H9 (cell line): ENCODE measurements around the gene ZG16. TPM values are rescaled to one million over a fixed set of nuclear protein-coding genes. Genes with fewer than 3 reads are reported as not detected.
"Not testable (repeated sequence)": the region's sequence is repeated elsewhere in the genome, so short reads cannot be mapped to it uniquely, and the experiment has no call there.

Experiments
- DNase-seq: peaks from one replicate; pipeline ENCODE4 v3.0.0-alpha.2; 2017
- H2AFZ ChIP-seq: one replicate; pipeline ENCODE4 v1.6.1; 2013; ENCODE audit warnings: mild to moderate bottlenecking, low read length, control low read depth, moderate library complexity
- H2AK5ac ChIP-seq: 2 replicates; pipeline ENCODE4 v1.6.1; 2013; ENCODE audit warnings: low read length, control low read depth, mixed read lengths; ENCODE audit not compliant: insufficient read length
- H2BK120ac ChIP-seq: one replicate; pipeline ENCODE4 v1.6.1; 2013; ENCODE audit warnings: low read depth, mild to moderate bottlenecking, low read length, control low read depth, inconsistent platforms; ENCODE audit not compliant: poor library complexity, severe bottlenecking
- H2BK12ac ChIP-seq: 2 replicates; pipeline ENCODE4 v1.6.1; 2013; ENCODE audit warnings: low read length, control low read depth, mixed read lengths, low read depth; ENCODE audit not compliant: insufficient read length
- H2BK15ac ChIP-seq: 2 replicates; pipeline ENCODE4 v1.6.1; 2013; ENCODE audit warnings: low read depth, low read length, control low read depth
- H2BK20ac ChIP-seq: one replicate; pipeline ENCODE4 v1.6.1; 2013; ENCODE audit warnings: low read depth, mild to moderate bottlenecking, low read length, control low read depth, inconsistent platforms; ENCODE audit not compliant: poor library complexity, severe bottlenecking
- H2BK5ac ChIP-seq: 2 replicates; pipeline ENCODE4 v1.6.1; 2013; ENCODE audit warnings: low read length, control low read depth, mixed read lengths; ENCODE audit not compliant: insufficient read length
- H3K14ac ChIP-seq: 2 replicates; pipeline ENCODE4 v1.6.1; 2013; ENCODE audit warnings: low read length, control low read depth; ENCODE audit not compliant: insufficient read depth
- H3K18ac ChIP-seq: 2 replicates; pipeline ENCODE4 v1.6.1; 2013; ENCODE audit warnings: low read depth, mild to moderate bottlenecking, mixed read lengths, low read length, control low read depth; ENCODE audit not compliant: insufficient read length
- H3K23ac ChIP-seq: 2 replicates; pipeline ENCODE4 v1.6.1; 2013; ENCODE audit warnings: low read length, control low read depth, mixed read lengths, low read depth; ENCODE audit not compliant: insufficient read length
- H3K23me2 ChIP-seq: 2 replicates; pipeline ENCODE4 v1.6.1; 2013; ENCODE audit warnings: low read depth, mild to moderate bottlenecking, mixed read lengths, low read length, control low read depth; ENCODE audit not compliant: insufficient read length, poor library complexity, severe bottlenecking
- H3K27ac ChIP-seq: 2 replicates; pipeline ENCODE4 v1.5.1; 2013; ENCODE audit warnings: low read length, control low read depth, mixed read lengths, low read depth; ENCODE audit not compliant: insufficient read length
- H3K27me3 ChIP-seq: 2 replicates; pipeline ENCODE4 v1.6.1; 2013; ENCODE audit warnings: low read length, control low read depth, inconsistent platforms; ENCODE audit not compliant: insufficient read depth
- H3K4ac ChIP-seq: 2 replicates; pipeline ENCODE4 v1.6.1; 2013; ENCODE audit warnings: low read depth, mild to moderate bottlenecking, control low read depth, inconsistent platforms, low read length, moderate library complexity
- H3K4me1 ChIP-seq: 2 replicates; pipeline ENCODE4 v1.6.1; 2013; ENCODE audit warnings: low read length, control low read depth, inconsistent platforms; ENCODE audit not compliant: insufficient read depth
- H3K4me2 ChIP-seq: 2 replicates; pipeline ENCODE4 v1.6.1; 2013; ENCODE audit warnings: low read length, control low read depth, mixed read lengths; ENCODE audit not compliant: insufficient read length, insufficient read depth
- H3K56ac ChIP-seq: 2 replicates; pipeline ENCODE4 v1.6.1; 2013; ENCODE audit warnings: low read depth, mild to moderate bottlenecking, mixed read lengths, low read length, control low read depth; ENCODE audit not compliant: insufficient read length
- H3K79me1 ChIP-seq: 2 replicates; pipeline ENCODE4 v1.6.1; 2013; ENCODE audit warnings: low read depth, mild to moderate bottlenecking, moderate library complexity, low read length, control low read depth, inconsistent platforms; ENCODE audit not compliant: insufficient read depth, poor library complexity, severe bottlenecking
- H3K79me2 ChIP-seq: 2 replicates; pipeline ENCODE4 v1.6.1; 2013; ENCODE audit warnings: low read length, control low read depth, inconsistent platforms; ENCODE audit not compliant: insufficient read depth
- H3K9ac ChIP-seq: 2 replicates; pipeline ENCODE4 v1.6.1; 2013; ENCODE audit warnings: low read length, control low read depth, mixed read lengths; ENCODE audit not compliant: insufficient read length; ENCODE audit errors: extremely low read depth
- H3K9me3 ChIP-seq: one replicate; pipeline ENCODE4 v1.6.1; 2013; ENCODE audit warnings: low read depth, low read length, inconsistent platforms; ENCODE audit not compliant: control insufficient read depth
- H3T11ph ChIP-seq: one replicate; pipeline ENCODE4 v1.6.1; 2013; ENCODE audit warnings: mild to moderate bottlenecking, low read length, control low read depth, inconsistent platforms
- H4K20me1 ChIP-seq: one replicate; pipeline ENCODE4 v1.6.1; 2013; ENCODE audit not compliant: control insufficient read depth, insufficient read length, insufficient read depth
- H4K5ac ChIP-seq: 2 replicates; pipeline ENCODE4 v1.6.1; 2013; ENCODE audit warnings: low read depth, mild to moderate bottlenecking, mixed read lengths, low read length, control low read depth; ENCODE audit not compliant: insufficient read length
- H4K8ac ChIP-seq: replicated peaks from 2 replicates; pipeline ENCODE4 v1.6.1; 2013; ENCODE audit warnings: low read length, control low read depth, mixed read lengths, low read depth; ENCODE audit not compliant: insufficient read length
- H4K91ac ChIP-seq: 2 replicates; pipeline ENCODE4 v1.6.1; 2013; ENCODE audit warnings: low read depth, mild to moderate bottlenecking, moderate library complexity, mixed read lengths, low read length, control low read depth; ENCODE audit not compliant: insufficient read length
- H3K27ac Mint-ChIP-seq, 3 experiments: 2 replicates in 2 of 3; 3 replicates in 1 of 3; pipeline ENCODE4 v1.8.0; 2020 to 2021; ENCODE audit warnings: mixed read lengths in 3 of 3, mild to moderate bottlenecking in 1 of 3, moderate library complexity in 1 of 3
- H3K27me3 Mint-ChIP-seq: 2 replicates; pipeline ENCODE4 v1.8.0; 2021; ENCODE audit warnings: low read depth, mild to moderate bottlenecking, moderate library complexity, mixed read lengths
- H3K36me3 Mint-ChIP-seq, 3 experiments: 2 replicates in 2 of 3; 3 replicates in 1 of 3; pipeline ENCODE4 v1.8.0; 2020 to 2021; ENCODE audit warnings: low read depth in 3 of 3, mixed read lengths in 3 of 3; ENCODE audit not compliant: insufficient read depth in 1 of 3
- H3K4me1 Mint-ChIP-seq, 2 experiments: 2 replicates each; pipeline ENCODE4 v1.8.0; 2020; ENCODE audit warnings: mixed read lengths in 2 of 2
- H3K4me3 Mint-ChIP-seq, 2 experiments: 2 replicates in 1 of 2; 3 replicates in 1 of 2; pipeline ENCODE4 v1.8.0; 2020 to 2021; ENCODE audit warnings: mild to moderate bottlenecking in 2 of 2, mixed read lengths in 2 of 2, moderate library complexity in 1 of 2
- H3K9me3 Mint-ChIP-seq, 2 experiments: 2 replicates in 1 of 2; 3 replicates in 1 of 2; pipeline ENCODE4 v1.8.0; 2020; ENCODE audit warnings: mild to moderate bottlenecking in 2 of 2, mixed read lengths in 2 of 2, moderate library complexity in 1 of 2
- CTCF ChIP-seq: fragments of 200-600 bp; sonication (generic); conservative IDR thresholded peaks from 3 replicates; pipeline ENCODE4 v1.8.0; 2021; ENCODE audit warnings: antibody characterized with exemption, mild to moderate bottlenecking
- WGBS: extraction: QIAGEN DNeasy Blood & Tissue Kit; methylation state at CpG from one replicate; pipeline ENCODE4 v1.1.7; 2013; ENCODE audit warnings: missing lambda C conversion rate, low lambda C conversion rate, mixed read lengths; ENCODE audit not compliant: insufficient read length; ENCODE audit errors: extremely low coverage; 5-methylcytosine and 5-hydroxymethylcytosine counted together
- total RNA-seq: library from RNA; stranded (reverse); gene quantifications from 2 replicates; pipeline ENCODE4 v1.2.1, GENCODE V29; 2021

ZG16 gene
- total RNA-seq, 1 experiment from 2014 or later: not detected

- no peak overlapping the region for H4K5ac ChIP-seq
- TF ChIP-seq CTCF: no peak
- no peak overlapping the region for H2BK12ac ChIP-seq
- H4K91ac ChIP-seq: no peak overlapping the region
- WGBS: no CpG with 5 or more reads among the region's 7 CpGs
- H2BK120ac ChIP-seq: no peak overlapping the region
- no peak for DNase-seq
- no peak overlapping the region for H3K4me3 Mint-ChIP-seq
- H3K4me1 Mint-ChIP-seq: peaks cover 3 to 9% of the 10 kb centered on the region in 2 experiments; a peak in 2 of 4 replicates
- H3K27me3 Mint-ChIP-seq: peaks cover 4% of the 10 kb centered on the region
- H2BK20ac ChIP-seq: no peak overlapping the region
- H3T11ph ChIP-seq: no peak overlapping the region
- no peak overlapping the region for H3K4ac ChIP-seq
- no peak overlapping the region for H4K8ac ChIP-seq
- no peak overlapping the region for H3K27ac ChIP-seq
- no peak overlapping the region for H3K27ac Mint-ChIP-seq
- H4K20me1 ChIP-seq: no peaks in the 10 kb centered on the region
- no peaks in the 10 kb centered on the region for H3K9me3 Mint-ChIP-seq
- no peak overlapping the region for H3K9ac ChIP-seq
- no peaks in the 10 kb centered on the region for H3K4me1 ChIP-seq
- no peaks in the 10 kb centered on the region for H3K36me3 Mint-ChIP-seq
- no peak overlapping the region for H2AFZ ChIP-seq
- no peak overlapping the region for H2BK5ac ChIP-seq
- no peak overlapping the region for H3K56ac ChIP-seq
- no peaks in the 10 kb centered on the region for H3K79me2 ChIP-seq
- H2BK15ac ChIP-seq: no peak overlapping the region
- H3K79me1 ChIP-seq: no peaks in the 10 kb centered on the region
- no peak overlapping the region for H3K23ac ChIP-seq
- no peak overlapping the region for H3K4me2 ChIP-seq
- H3K9me3 ChIP-seq: no peaks in the 10 kb centered on the region
- no peaks in the 10 kb centered on the region for H3K27me3 ChIP-seq
- no peak overlapping the region for H2AK5ac ChIP-seq
- H3K23me2 ChIP-seq: no peaks in the 10 kb centered on the region
- no peak overlapping the region for H3K18ac ChIP-seq
- no peak overlapping the region; the same call in 1 of the 2 replicates for H3K14ac ChIP-seq
Observed at GRCh38 chr16:29770250-29770929, 7.7 kb upstream of the ZG16 start.

GRCh38 chr16:29772330-29772729, 5.7 kb upstream of the ZG16 start:
- H3K79me2 ChIP-seq, H2BK15ac ChIP-seq, H3K9me3 ChIP-seq, H3K18ac ChIP-seq, H3K4me1 Mint-ChIP-seq, DNase-seq, H3K4me2 ChIP-seq, H3K56ac ChIP-seq, H2AFZ ChIP-seq, H2AK5ac ChIP-seq, H4K8ac ChIP-seq, H4K5ac ChIP-seq, H3K4ac ChIP-seq, H2BK120ac ChIP-seq, H3K23ac ChIP-seq, H4K20me1 ChIP-seq, H3K23me2 ChIP-seq, H3T11ph ChIP-seq, H3K79me1 ChIP-seq, H4K91ac ChIP-seq, H3K14ac ChIP-seq, H2BK20ac ChIP-seq, H3K4me1 ChIP-seq, H3K27ac ChIP-seq, H3K4me3 Mint-ChIP-seq, H2BK12ac ChIP-seq, H3K9ac ChIP-seq, H2BK5ac ChIP-seq, H3K9me3 Mint-ChIP-seq, H3K36me3 Mint-ChIP-seq, H3K27me3 ChIP-seq, H3K27me3 Mint-ChIP-seq: not testable (repeated sequence)
- WGBS: no CpG with 5 or more reads among the region's 7 CpGs
- peak overlapping the region in 1 of 3 experiments; percentile 63; a peak in 2 of 7 replicates for H3K27ac Mint-ChIP-seq
